ENCODE data around the gene ARV1.
"Not testable (repeated sequence)": the region's sequence is repeated elsewhere in the genome, so short reads cannot be mapped to it uniquely, and the experiment has no call there.

Gene ARV1

DNA sequence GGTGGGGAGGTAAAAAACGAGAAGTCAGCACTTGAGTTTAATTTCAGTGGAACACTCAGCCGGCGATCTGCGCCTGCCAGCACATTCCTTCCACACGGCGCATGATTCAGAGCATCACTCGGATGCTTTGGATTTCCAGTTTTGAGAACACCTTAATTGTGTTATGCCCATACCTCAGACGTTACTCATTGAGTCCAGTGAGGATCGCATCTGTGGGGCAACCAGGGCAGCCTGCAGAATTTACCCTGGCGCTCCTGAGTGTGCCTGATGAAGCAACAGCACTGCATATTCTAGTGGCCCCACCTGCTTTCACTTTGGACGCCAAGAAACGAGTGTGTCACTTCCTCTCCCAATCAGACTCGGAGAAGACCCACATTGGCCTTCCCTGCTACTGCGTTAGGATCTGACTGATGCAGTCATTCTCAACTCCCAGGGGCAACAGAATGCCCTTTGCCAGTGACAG is 41.3 kb downstream of the ARV1 start:
- TF ChIP-seq, protein P1, sequence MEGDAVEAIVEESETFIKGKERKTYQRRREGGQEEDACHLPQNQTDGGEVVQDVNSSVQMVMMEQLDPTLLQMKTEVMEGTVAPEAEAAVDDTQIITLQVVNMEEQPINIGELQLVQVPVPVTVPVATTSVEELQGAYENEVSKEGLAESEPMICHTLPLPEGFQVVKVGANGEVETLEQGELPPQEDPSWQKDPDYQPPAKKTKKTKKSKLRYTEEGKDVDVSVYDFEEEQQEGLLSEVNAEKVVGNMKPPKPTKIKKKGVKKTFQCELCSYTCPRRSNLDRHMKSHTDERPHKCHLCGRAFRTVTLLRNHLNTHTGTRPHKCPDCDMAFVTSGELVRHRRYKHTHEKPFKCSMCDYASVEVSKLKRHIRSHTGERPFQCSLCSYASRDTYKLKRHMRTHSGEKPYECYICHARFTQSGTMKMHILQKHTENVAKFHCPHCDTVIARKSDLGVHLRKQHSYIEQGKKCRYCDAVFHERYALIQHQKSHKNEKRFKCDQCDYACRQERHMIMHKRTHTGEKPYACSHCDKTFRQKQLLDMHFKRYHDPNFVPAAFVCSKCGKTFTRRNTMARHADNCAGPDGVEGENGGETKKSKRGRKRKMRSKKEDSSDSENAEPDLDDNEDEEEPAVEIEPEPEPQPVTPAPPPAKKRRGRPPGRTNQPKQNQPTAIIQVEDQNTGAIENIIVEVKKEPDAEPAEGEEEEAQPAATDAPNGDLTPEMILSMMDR (IDR thresholded peaks at IDR 0.05) = no peak
- H3K4me1 ChIP-seq = no peaks in the 10 kb centered on the region
- no peak overlapping the region for H3K4me3 ChIP-seq (ENCODE audit: low read depth, low read length)

GRCh38 chr1:231020816-231021215 is 41.9 kb downstream of the ARV1 start:
- Histone ChIP-seq H3K27ac (no peak overlapping the region), H3K9me3 (ENCODE audit: control insufficient read depth, low read length) (no peaks in the 10 kb centered on the region), H2AFZ (no peak overlapping the region), H3K27me3 (ENCODE audit: control insufficient read depth, insufficient read depth, low read length) (no peaks in the 10 kb centered on the region), H3K4me1 (no peaks in the 10 kb centered on the region), H3K79me2 (no peaks in the 10 kb centered on the region), H3K36me3 (ENCODE audit: control insufficient read depth, insufficient read depth, low read length) (no peaks in the 10 kb centered on the region), H3K9ac (no peak overlapping the region), H3K4me2 (ENCODE audit: low read length) (no peak overlapping the region), H3K4me3 (ENCODE audit: low read depth, low read length) (no peak overlapping the region)
- TF ChIP-seq, protein P1 (IDR thresholded peaks at IDR 0.05) = no peak

More for the DNA sequence above, 41.3 kb downstream of the ARV1 start:
- H3K9ac ChIP-seq = no peak overlapping the region
- H3K27ac ChIP-seq = no peak overlapping the region
- no peak overlapping the region for H3K4me2 ChIP-seq (ENCODE audit: low read length)
- no peaks in the 10 kb centered on the region for H3K79me2 ChIP-seq
- H3K36me3 ChIP-seq (ENCODE audit: control insufficient read depth, insufficient read depth, low read length) = no peaks in the 10 kb centered on the region
- H2AFZ ChIP-seq = no peak overlapping the region
- no peaks in the 10 kb centered on the region for H3K9me3 ChIP-seq (ENCODE audit: control insufficient read depth, low read length)
- H3K27me3 ChIP-seq (ENCODE audit: control insufficient read depth, insufficient read depth, low read length) = no peaks in the 10 kb centered on the region

DNA sequence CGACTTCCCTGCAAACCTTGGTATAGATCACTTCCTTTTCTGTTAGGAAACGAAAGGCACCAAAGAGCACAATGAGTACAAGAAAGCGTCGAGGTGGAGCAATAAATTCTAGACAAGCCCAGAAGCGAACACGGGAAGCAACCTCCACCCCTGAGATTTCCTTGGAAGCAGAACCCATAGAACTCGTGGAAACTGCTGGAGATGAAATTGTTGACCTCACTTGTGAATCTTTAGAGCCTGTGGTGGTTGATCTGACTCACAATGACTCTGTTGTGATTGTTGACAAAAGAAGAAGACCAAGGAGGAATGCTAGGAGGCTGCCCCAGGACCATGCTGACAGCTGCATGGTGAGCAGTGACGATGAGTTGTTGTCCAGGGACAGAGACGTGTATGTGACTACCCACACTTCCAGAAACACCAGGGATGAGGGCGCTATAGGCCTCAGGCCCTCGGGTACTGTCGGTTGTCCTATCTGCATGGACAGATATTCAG is 42.7 kb downstream of the ARV1 start:
- Histone ChIP-seq H3K9ac (no peak overlapping the region), H3K4me3 (ENCODE audit: low read depth, low read length) (no peak overlapping the region), H2AFZ (no peak overlapping the region), H3K4me1 (no peaks in the 10 kb centered on the region), H3K36me3 (ENCODE audit: control insufficient read depth, insufficient read depth, low read length) (no peaks in the 10 kb centered on the region), H3K4me2 (ENCODE audit: low read length) (no peak overlapping the region), H3K27me3 (ENCODE audit: control insufficient read depth, insufficient read depth, low read length) (no peaks in the 10 kb centered on the region), H3K27ac (no peak overlapping the region), H3K9me3 (ENCODE audit: control insufficient read depth, low read length) (no peaks in the 10 kb centered on the region), H3K79me2 (no peaks in the 10 kb centered on the region)
- TF ChIP-seq, protein P1 (IDR thresholded peaks at IDR 0.05) = no peak

DNA sequence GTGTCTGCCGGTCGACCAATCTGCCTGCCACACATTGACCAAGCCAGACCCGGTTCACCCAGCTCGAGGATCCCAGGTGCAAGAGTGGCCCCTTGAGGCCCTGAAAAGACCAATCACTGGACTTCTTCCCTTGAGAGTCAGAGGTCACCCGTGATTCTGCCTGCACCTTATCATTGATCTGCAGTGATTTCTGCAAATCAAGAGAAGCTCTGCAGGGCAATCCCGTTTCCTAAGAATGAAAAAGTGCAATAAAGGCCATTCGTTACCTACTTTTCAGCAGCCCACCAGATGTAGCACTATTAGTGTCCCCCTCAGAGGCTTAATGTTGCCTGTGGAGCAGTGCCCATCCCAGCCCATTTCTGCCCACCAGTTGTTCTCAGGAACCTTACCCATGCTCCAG is 43.6 kb downstream of the ARV1 start:
- not testable (repeated sequence) for H3K9me3 ChIP-seq (ENCODE audit: control insufficient read depth, low read length); H3K27me3 ChIP-seq (ENCODE audit: control insufficient read depth, insufficient read depth, low read length); H2AFZ ChIP-seq; H3K4me3 ChIP-seq (ENCODE audit: low read depth, low read length); H3K4me2 ChIP-seq (ENCODE audit: low read length); H3K79me2 ChIP-seq; H3K9ac ChIP-seq; H3K36me3 ChIP-seq (ENCODE audit: control insufficient read depth, insufficient read depth, low read length); H3K27ac ChIP-seq; H3K4me1 ChIP-seq

GRCh38 chr1:231023150-231023549 is 44.3 kb downstream of the ARV1 start:
- H3K36me3 ChIP-seq (ENCODE audit: control insufficient read depth, insufficient read depth, low read length) = no peaks in the 10 kb centered on the region
- no peak overlapping the region for H3K27ac ChIP-seq
- H3K9ac ChIP-seq = no peak overlapping the region
- no peaks in the 10 kb centered on the region for H3K27me3 ChIP-seq (ENCODE audit: control insufficient read depth, insufficient read depth, low read length)
- H3K4me1 ChIP-seq = no peaks in the 10 kb centered on the region
- TF ChIP-seq, protein P1 (IDR thresholded peaks at IDR 0.05) = no peak
- no peak overlapping the region for H3K4me2 ChIP-seq (ENCODE audit: low read length)
- no peak overlapping the region for H2AFZ ChIP-seq
- H3K4me3 ChIP-seq (ENCODE audit: low read depth, low read length) = no peak overlapping the region
- no peaks in the 10 kb centered on the region for H3K79me2 ChIP-seq
- no peaks in the 10 kb centered on the region for H3K9me3 ChIP-seq (ENCODE audit: control insufficient read depth, low read length)

All from parathyroid adenoma (tissue), 2 donors.